OCI-LY7 (cell line): Measurements from ENCODE around the gene ZNF800. TPM values are rescaled to one million over a fixed set of nuclear protein-coding genes. Genes with fewer than 3 reads are reported as not detected.
A peak's percentile ranks its signal among the peaks of the same experiment; 100 is the strongest.
"Not testable (repeated sequence)": the region's sequence is repeated elsewhere in the genome, so short reads cannot be mapped to it uniquely, and the experiment has no call there.

Experiments used
- BruUV-seq: library from RNA; stranded (reverse); fragments of 400-500 nt; replicated peaks from 2 replicates; lab custom pipeline; 2021; lab: Mats Ljungman, UMichigan
- CTCF ChIA-PET: fragments of 300-600 bp; sonication (Branson Sonifier 250); formaldehyde crosslinking; loops from one replicate; lab custom pipeline; 2022; ENCODE audit warnings: antibody characterized with exemption; ENCODE audit not compliant: unreplicated experiment; lab: Charles Lee
- POLR2A ChIA-PET: fragments of 300-600 bp; sonication (Branson Sonifier 250); formaldehyde crosslinking; loops from one replicate; lab custom pipeline; 2022; ENCODE audit warnings: antibody characterized with exemption; lab: Charles Lee
- DNase-seq: peaks from one replicate; pipeline ENCODE4 v3.0.0-alpha.2; 2015; ENCODE audit warnings: low spot score
- H2AFZ ChIP-seq: fragments of 200-600 bp; sonication (generic), shearing (Covaris generic); 2 replicates; pipeline ENCODE4 v1.6.1; 2014; ENCODE audit warnings: mild to moderate bottlenecking, antibody characterized with exemption, low read length, moderate library complexity
- H3K27ac ChIP-seq: fragments of 200-600 bp; sonication (generic); 2 replicates; pipeline ENCODE4 v1.5.1; 2014; ENCODE audit warnings: mixed run types, low read depth, mild to moderate bottlenecking, moderate library complexity, low read length, inconsistent platforms; ENCODE audit not compliant: poor library complexity, severe bottlenecking
- H3K36me3 ChIP-seq: fragments of 200-600 bp; sonication (generic); 2 replicates; pipeline ENCODE4 v1.6.1; 2014; ENCODE audit warnings: mild to moderate bottlenecking, antibody characterized with exemption, low read length, moderate library complexity, mixed read lengths; ENCODE audit not compliant: insufficient read depth
- H3K4me1 ChIP-seq: fragments of 200-600 bp; sonication (generic); 2 replicates; pipeline ENCODE4 v1.5.1; 2014; ENCODE audit warnings: mild to moderate bottlenecking, low read length; ENCODE audit not compliant: insufficient read depth, poor library complexity, severe bottlenecking
- H3K4me2 ChIP-seq: fragments of 200-600 bp; sonication (generic); 2 replicates; pipeline ENCODE4 v1.6.1; 2014; ENCODE audit warnings: mild to moderate bottlenecking, low read length
- H3K4me3 ChIP-seq: fragments of 200-600 bp; sonication (generic); 2 replicates; pipeline ENCODE4 v1.5.1; 2014; ENCODE audit warnings: mild to moderate bottlenecking, low read depth, low read length; ENCODE audit not compliant: poor library complexity, severe bottlenecking
- H3K79me2 ChIP-seq: fragments of 200-600 bp; sonication (generic); 2 replicates; pipeline ENCODE4 v1.6.1; 2016; ENCODE audit warnings: low read depth, mild to moderate bottlenecking, low read length, moderate library complexity, mixed read lengths; ENCODE audit not compliant: insufficient read depth
- H3K9me2 ChIP-seq: fragments of 200-600 bp; sonication (generic); 2 replicates; pipeline ENCODE4 v1.6.1; 2016; ENCODE audit warnings: mild to moderate bottlenecking, low read length, mixed read lengths; ENCODE audit not compliant: insufficient read depth
- H3K9me3 ChIP-seq: fragments of 200-600 bp; sonication (generic); 2 replicates; pipeline ENCODE4 v1.6.1; 2014; ENCODE audit warnings: mild to moderate bottlenecking, mixed run types, low read length, mixed read lengths
- H4K20me1 ChIP-seq: fragments of 200-600 bp; sonication (generic); 2 replicates; pipeline ENCODE4 v1.6.1; 2014; ENCODE audit warnings: mild to moderate bottlenecking, antibody characterized with exemption, low read length, moderate library complexity, mixed read lengths; ENCODE audit not compliant: insufficient read depth
- EZH2phosphoT487 ChIP-seq: fragments of 200-600 bp; sonication (generic); IDR thresholded peaks from 2 replicates; pipeline ENCODE4 v1.6.1; 2018; ENCODE audit warnings: low read depth, borderline replicate concordance, mild to moderate bottlenecking, mixed run types, antibody characterized with exemption, low read length, moderate library complexity, mixed read lengths
- intact Hi-C: fragments of 100-400 bp; cut with micrococcal nuclease; formaldehyde crosslinking; loops from one replicate; pipeline ENCODE4 v1.10.0; 2022; ENCODE audit not compliant: unreplicated experiment
- total RNA-seq, 2 experiments: library from RNA; depleted of rRNA in 1 of 2; stranded (reverse); fragments of >200 nt in 1 of 2; shearing (Covaris generic) in 1 of 2; gene quantifications; 2 replicates each; pipeline ENCODE4 v1.2.3, GENCODE V29; 2014 to 2022
- TF ChIP-seq, protein P1 (sequence below): fragments of 200-600 bp; sonication (generic); conservative IDR thresholded peaks from 2 replicates; pipeline ENCODE4 v1.5.1; 2014; ENCODE audit warnings: mild to moderate bottlenecking, antibody characterized with exemption, low read length, moderate library complexity, mixed read lengths

ZNF800 gene
- total RNA-seq, 2 experiments from 2014 or later: 23.9 to 42.2 TPM

DNA sequence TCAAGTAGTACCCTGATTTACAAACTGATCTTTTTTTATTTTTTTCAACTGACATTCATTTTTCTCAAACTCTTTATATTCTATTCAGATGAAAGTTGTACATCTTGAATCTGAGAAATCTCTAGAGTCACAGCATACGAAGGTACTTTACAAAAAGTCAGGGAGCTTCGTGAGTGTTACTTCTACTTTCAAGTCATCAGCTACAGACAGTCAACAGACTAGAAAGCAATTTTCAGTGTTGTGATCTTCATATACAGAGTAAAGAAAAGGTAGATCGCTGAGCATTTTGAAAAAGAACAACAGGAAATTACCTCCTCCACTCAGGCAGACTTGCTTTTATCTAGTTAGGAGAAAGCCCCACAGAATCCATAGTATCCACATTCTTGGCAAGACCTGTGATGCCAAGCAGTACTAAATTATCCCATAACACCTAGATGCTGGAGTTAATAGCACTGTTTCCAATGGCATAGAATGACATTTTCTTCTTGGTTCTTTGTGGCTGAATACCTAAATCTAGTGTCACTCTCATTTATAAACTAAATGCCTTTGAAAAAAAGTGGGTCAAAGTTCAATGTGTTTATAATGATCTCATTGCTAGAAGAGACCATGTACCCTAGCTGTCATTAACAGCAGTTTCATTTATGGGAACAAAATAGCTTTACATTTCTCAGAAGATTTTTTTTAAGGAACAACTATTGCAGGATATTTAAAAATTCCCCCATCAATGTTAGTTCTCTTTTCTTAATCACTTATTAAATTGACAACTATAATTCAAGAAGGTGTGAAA is 12.0 kb upstream of the ZNF800 start:
- no peak overlapping the region for H2AFZ ChIP-seq
- no peak overlapping the region for H3K4me3 ChIP-seq
- TF ChIP-seq, protein P1, sequence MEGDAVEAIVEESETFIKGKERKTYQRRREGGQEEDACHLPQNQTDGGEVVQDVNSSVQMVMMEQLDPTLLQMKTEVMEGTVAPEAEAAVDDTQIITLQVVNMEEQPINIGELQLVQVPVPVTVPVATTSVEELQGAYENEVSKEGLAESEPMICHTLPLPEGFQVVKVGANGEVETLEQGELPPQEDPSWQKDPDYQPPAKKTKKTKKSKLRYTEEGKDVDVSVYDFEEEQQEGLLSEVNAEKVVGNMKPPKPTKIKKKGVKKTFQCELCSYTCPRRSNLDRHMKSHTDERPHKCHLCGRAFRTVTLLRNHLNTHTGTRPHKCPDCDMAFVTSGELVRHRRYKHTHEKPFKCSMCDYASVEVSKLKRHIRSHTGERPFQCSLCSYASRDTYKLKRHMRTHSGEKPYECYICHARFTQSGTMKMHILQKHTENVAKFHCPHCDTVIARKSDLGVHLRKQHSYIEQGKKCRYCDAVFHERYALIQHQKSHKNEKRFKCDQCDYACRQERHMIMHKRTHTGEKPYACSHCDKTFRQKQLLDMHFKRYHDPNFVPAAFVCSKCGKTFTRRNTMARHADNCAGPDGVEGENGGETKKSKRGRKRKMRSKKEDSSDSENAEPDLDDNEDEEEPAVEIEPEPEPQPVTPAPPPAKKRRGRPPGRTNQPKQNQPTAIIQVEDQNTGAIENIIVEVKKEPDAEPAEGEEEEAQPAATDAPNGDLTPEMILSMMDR: no peak
- no peak for TF ChIP-seq EZH2phosphoT487
- no peaks in the 10 kb centered on the region for H3K4me1 ChIP-seq
- POLR2A ChIA-PET: interaction anchor here (1.0 kb wide), 1 partner anchor 12 kb away, joined by 3 read pairs; the partner anchor contains the start of gene ZNF800
- no peak overlapping the region for H3K27ac ChIP-seq
- CTCF ChIA-PET: no interaction called here
- no peak for DNase-seq
- no peaks in the 10 kb centered on the region for H3K9me2 ChIP-seq
- H3K36me3 ChIP-seq: no peaks in the 10 kb centered on the region
- no peaks in the 10 kb centered on the region for H3K9me3 ChIP-seq
- no peak overlapping the region for H3K4me2 ChIP-seq
- BruUV-seq: no TSS peak
- no peaks in the 10 kb centered on the region for H3K79me2 ChIP-seq
- no peaks in the 10 kb centered on the region for H4K20me1 ChIP-seq
- intact Hi-C loops: no loop called here

GRCh38 chr7:127396184-127396583 is 3.7 kb upstream of the ZNF800 start:
- DNase-seq: peak; percentile 60
- Histone ChIP-seq H3K4me3 (no peak overlapping the region), H3K4me1 (peaks cover 26% of the 10 kb centered on the region), H3K79me2 (peaks cover 8% of the 10 kb centered on the region), H3K4me2 (no peak overlapping the region), H3K27ac (peak overlapping the region; percentile 24), H3K36me3 (peaks cover 3% of the 10 kb centered on the region; the same call in 1 of the 2 replicates), H4K20me1 (peaks cover 3% of the 10 kb centered on the region), H3K9me2 (no peaks in the 10 kb centered on the region), H2AFZ (peak overlapping the region; percentile 78; the same call in 1 of the 2 replicates), H3K9me3 (no peaks in the 10 kb centered on the region)
- POLR2A ChIA-PET: no interaction called here
- intact Hi-C loops: loop anchor here (10.0 kb wide), 1 partner anchor 709 kb away; no protein-coding TSS in a partner anchor
- CTCF ChIA-PET: no interaction called here
- TF ChIP-seq EZH2phosphoT487: no peak
- TF ChIP-seq, protein P1: peak; percentile 65
- BruUV-seq: no TSS peak

DNA sequence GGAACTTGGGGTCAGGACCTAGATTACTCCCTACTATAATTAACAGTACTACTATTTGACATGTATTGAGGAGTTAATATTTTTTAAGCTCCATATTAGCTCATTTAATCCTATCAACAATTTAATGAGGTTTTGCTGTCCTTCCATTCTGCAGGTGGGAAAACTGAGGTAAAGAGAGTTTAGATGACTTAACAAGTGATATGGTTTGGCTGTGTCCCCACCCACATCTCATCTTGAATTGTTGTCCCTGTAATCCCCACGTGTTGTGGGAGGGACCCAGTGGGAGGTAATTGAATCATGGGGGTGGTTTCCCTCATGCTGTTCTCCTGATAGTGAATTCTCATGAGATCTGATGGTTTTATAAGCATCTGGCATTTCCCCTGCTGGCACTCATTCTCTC is 2.6 kb upstream of the ZNF800 start:
- intact Hi-C loops: loop anchor here (10.0 kb wide), 1 partner anchor 710 kb away; no protein-coding TSS in a partner anchor
- H3K4me2 ChIP-seq, H3K27ac ChIP-seq, CTCF ChIA-PET, H3K4me3 ChIP-seq, H3K9me3 ChIP-seq, DNase-seq, H3K9me2 ChIP-seq, BruUV-seq, H2AFZ ChIP-seq: not testable (repeated sequence)
- POLR2A ChIA-PET: interaction anchor here (1.3 kb wide), 1 partner anchor 34 kb away, joined by 3 read pairs; no protein-coding TSS in a partner anchor
- peaks cover 18% of the 10 kb centered on the region for H3K79me2 ChIP-seq
- peaks cover 11% of the 10 kb centered on the region for H4K20me1 ChIP-seq
- peaks cover 37% of the 10 kb centered on the region for H3K4me1 ChIP-seq
- H3K36me3 ChIP-seq: peaks cover 14% of the 10 kb centered on the region
